GM21515 (cell line): ENCODE measurements around the gene RANBP6.
"Not testable (repeated sequence)": the region's sequence is repeated elsewhere in the genome, so short reads cannot be mapped to it uniquely, and the experiment has no call there.

Experiments used
- ATAC-seq: cut with Tn5 transposase; IDR thresholded peaks from one replicate; pipeline ENCODE4 v1.9.1; 2021; ENCODE audit not compliant: unreplicated experiment

The RANBP6 gene

GRCh38 chr9:6015278-6016157 lies at the start of gene RANBP6:
RANBP6 (minus strand) TSS chr9:6015624; CDS start chr9:6015607, 17 bp downstream.
- peak; percentile 97 for ATAC-seq

GRCh38 chr9:6063146-6063545 lies 47.7 kb upstream of the RANBP6 start:
- ATAC-seq, result not testable (repeated sequence)

- no peak for ATAC-seq
Measured at GRCh38 chr9:6055666-6056065, 40.2 kb upstream of the RANBP6 start.

DNA sequence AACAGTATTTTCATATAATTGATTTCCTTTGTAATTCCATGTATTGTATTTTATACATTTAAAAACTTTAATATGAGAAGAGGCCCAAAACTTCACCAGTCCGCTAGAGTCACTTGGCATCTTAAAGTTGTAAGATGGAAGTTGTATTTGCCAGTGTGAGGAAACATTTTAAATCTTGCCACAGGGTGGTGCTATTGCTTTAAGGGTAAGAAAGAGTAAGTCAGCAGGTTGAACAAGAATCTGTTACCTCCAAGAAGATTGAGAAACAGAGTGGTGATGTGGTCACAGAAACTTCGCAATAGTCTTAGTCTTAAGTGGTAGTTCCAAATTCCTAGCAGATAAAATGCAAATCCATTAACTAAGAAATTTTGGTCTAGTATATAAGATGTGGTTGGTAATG lies 39.8 kb upstream of the RANBP6 start:
- ATAC-seq, result no peak

DNA sequence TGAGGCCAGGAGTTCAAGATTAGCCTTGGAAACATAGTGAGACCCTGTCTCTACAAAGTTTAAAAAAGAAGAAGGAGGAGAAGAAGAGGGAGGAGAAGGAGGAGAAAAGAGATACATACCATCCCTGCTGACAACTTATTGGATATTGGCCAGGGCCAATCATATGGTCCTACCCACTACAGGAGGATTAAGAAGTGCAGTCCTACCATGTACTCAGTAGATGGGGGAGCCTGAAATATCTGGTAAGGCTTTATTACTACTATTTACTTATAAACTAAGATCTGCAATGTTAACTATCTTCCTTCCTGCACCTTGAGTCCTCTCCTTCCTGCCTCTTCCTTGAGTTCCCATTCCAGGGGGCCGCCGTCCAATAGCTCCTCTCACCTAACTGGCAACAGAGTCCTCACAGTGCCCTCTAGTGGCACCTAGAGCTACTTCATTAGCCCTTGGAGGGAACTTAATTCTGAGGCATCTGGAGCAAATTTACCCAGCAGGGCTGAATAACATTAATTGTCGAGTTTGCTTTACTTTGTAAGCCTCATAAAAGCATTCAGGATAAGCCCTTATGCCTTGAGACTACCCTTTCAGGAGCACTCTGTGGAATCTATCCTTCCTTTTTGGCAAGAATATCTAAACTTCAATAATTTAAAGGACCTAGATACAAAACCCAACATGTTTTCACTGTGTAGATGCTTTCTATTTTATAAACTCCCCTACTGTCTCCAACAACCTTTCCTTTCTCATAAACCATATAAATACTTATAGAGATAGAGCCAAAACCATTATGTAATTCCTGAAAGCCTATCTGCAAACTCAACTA lies 39.1 kb upstream of the RANBP6 start:
- peak; percentile 40 for ATAC-seq

- ATAC-seq, result no peak
Measured at GRCh38 chr9:6052293-6052919, 37.0 kb upstream of the RANBP6 start.

DNA sequence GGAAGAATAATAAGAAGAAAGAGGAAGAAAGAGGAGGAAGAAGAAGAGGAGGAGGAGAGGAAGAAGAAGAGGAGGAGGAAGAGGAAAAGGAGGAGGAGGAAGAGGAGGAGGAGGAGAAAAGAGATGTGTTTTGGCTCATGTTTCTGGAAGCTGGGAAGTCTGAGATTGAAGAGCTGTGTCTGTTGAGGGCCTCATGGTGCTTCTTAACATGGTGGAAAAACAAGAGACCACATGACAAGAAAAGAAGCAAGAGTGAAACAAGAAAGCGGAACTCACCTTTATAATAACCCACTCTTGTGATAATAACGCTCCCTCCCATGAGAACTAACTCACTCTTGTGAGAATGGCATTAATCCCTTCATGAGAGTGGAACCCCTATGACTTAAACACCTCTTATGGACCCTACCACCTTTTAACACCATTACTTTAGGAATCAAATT lies 36.1 kb upstream of the RANBP6 start:
- ATAC-seq, result peak; percentile 57

DNA sequence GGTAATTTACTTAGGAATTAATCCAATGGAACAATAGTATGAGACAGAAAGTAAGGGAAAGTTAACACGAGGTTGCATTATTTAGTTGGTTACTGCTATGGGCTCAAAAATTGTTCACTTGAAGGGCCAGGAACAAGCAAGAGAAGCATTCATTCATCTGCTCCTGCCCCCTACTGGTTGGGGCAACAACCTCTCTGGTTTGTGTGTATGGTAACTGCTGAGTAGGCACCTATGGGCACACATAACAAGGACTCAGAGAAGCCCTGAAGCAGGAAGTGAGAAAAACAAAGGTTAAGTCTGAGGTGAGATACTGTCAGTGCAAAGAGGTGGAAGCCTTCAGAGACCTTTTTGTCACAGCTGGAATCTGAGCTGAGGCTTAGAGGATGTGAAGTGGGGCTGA lies 34.4 kb upstream of the RANBP6 start:
- peak; percentile 54 for ATAC-seq

DNA sequence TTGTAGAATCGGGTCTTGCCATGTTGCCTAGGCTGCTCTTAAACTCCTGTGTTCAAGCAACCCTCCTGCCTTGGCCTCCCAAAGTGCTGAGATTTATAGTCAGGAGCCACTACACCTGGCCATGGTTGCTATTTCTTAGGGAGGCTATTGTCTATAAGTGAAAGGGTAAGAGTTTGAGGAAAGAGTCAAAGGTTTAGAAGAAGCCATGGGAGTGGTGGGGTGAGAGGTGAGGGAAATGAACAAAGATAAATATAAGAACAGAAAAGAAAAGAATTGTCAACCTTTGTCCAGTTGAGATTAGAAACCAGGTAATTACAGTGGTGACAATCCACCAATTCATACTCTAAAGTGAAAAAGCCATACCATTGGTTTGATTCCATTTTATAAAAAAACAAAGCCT lies 32.6 kb upstream of the RANBP6 start:
- no peak for ATAC-seq

DNA sequence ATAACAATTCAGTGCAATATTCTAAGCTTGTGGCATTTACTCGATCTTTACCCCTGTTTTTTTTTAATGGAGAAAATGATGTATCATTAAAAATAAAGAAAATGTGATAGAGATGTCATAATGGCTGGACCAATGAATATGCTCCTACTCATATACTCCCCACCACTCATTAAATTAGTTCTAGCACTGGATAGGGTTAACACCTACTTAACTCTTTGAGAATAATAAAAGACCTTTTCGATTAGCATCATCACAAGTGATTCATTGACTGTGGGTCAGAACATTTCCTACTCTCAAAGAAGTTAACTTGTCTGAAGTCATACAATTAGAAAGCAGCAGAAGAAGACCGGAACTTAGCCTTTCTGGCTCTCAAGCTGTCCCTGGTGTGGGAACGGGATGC lies 31.6 kb upstream of the RANBP6 start:
- ATAC-seq, result no peak

DNA sequence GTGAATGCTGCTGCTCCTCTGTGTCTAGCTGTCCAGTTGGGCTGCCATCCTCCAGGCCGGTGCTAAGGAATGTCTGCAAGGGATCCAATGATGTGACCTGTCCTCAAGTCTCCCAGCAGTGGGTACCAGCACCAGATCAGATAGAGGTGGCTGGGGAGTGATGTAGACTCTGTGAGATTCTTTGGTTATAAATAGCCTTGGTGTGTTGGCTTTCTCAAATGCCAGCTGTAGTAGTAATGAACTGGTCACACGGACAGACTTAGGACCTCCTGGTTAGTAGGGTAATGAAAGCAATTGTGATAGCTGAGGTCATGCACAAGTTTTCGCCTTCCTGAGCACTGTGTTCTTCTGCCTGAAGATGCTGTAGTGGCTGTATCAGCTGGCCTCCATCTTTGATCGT lies 29.9 kb upstream of the RANBP6 start:
- ATAC-seq, result no peak

DNA sequence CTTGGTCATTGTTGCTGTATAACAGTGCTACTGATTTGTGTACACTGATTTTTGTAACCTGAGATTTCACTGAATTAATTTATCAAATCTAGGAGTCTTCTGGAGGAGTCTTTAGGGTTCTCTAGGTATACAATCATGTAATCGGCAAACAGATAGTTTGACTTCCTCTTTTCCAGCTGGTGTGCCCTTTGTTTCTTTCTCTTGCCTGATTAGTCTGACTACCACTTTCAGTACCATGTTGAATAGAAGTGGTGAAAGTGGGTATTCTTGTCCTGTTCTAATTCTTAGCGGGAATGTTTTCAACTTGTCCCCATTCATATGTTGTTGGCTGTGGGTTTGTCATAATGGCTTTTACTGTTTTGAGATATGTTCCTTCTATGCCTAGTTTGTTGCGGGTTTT lies 24.7 kb upstream of the RANBP6 start:
- ATAC-seq, result no peak

DNA sequence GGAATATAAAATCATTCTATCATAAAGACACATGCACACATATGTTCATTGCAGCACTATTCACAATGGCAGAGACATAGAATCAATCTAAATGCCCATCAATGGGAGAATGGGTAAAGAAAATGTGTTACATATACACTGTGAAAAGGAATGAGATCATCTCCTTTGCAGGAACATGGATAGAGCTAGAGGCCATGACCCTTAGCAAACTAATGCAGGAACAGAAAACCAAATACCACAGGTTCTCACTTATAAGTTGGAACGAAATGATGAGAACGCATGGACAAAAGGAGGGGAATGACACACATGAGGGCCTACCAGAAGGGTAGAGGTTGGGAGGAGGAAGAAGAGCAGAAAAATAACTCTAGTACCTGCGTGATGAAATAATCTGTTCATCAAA lies 21.0 kb upstream of the RANBP6 start:
- no peak for ATAC-seq

DNA sequence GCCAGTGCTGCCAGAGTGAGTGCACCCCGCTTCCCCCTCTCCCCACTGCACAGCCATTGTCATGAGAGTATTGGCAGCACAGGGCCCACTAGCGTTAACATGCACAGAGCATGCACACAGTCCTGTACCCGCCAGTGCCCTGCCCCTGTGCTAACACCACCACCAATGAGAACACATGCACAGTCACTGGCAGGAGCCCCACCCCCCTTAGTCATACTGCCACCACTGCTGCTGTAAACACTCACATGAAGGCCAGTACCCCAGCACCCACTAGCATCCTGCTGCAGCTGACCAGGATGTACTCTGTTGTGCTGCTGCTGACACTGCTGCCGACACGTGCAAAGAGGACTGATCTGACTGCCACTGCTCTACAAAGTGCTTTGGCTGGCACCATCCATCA lies 19.5 kb upstream of the RANBP6 start:
- no peak for ATAC-seq

GRCh38 chr9:6029604-6030274 lies 14.3 kb upstream of the RANBP6 start:
- ATAC-seq, result no peak

- peak; percentile 83 for ATAC-seq
Measured at GRCh38 chr9:6024035-6024554, 8.7 kb upstream of the RANBP6 start.

DNA sequence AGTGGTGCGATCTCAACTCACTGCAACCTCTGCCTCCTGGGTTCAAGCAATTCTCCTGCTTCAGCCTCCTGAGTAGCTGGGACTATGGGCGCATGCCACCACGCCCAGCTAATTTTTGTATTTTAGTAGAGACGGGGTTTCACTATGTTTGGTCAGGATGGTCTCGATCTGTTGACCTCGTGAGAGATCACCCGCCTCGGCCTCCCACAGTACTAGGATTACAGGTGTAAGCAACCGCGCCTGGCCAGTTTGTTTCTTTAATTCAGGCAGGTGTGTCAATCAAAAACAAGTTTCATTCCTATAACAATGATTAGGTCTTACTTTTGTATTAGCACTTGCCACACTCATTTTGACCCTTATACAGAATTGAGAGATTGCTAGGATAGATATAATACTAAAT lies 1.6 kb upstream of the RANBP6 start:
- not testable (repeated sequence) for ATAC-seq

DNA sequence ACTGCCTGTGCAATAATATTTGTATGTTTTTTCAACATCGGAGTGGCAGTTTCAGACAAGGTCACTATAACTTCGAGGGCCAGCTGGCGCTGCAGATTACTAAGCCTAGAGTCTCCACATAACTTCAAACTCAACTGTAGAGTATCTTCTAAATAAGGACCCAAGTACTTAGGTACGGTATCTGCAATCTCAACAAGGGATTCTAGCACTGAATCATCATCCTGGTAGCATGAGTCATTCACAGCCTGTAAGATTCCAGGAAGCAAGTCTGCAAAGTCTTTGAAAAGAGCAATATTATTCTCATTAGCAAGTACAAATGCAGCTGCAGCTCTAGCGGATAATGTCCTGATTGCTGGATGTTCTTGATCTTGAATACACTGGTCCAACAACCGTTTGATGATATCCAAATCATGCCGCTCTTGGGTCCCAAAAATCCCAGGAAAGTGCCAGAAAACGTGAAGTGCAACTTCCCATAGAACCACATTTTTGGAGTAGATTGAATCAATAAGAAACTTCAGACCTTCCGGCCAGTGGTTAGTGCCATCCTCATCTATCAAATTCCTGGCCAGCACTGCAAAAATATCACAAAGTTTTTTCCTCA lies 654 bp downstream of the RANBP6 start:
- ATAC-seq, result no peak

DNA sequence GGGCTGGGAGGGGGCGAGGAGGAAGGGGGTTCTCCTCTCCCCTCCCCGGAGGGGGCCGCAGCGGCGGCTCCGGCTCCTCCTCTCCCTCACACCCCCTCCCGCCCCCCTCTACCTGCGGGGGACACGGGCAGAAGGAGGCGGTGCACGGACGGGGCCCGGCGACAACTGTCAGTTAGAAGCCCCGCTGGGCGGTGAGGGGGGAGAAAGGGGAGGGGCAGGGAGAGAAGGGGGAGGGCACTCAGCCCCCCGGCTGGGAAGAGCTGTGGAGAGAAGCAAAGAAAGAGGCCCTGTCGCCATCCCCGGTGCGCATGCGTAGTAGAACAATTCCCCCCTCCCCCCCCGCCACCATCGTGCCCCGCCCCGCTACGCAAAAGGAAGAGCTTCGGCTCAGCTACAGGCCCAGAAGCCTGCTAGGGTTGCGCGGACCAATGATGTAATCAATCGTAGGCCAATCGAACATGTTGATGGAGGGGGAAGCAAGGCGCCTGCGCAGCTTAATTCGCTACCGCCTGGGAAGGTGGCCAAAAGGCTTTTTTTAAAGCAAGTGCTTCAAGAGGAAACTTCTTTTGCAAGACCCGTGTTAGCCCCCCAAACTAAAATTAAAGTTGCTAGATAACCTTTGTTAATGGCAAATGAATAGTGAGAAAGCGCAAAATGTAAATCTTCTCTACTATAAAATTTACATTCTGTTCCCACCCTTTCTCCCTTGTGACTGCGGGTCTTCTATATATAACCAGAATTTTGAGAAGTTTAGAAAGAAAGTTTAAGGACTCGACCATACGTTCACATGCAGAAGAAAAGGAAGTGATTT lies 7.0 kb downstream of the RANBP6 start:
- peak; percentile 62 for ATAC-seq

- ATAC-seq, result peak; percentile 44
Measured at GRCh38 chr9:6007770-6008168, 7.7 kb downstream of the RANBP6 start.
